Stimulated activated CD8-positive, alpha-beta memory T cell treated with anti-CD3 and anti-CD28 coated beads, Interleukin-12 subunit alpha, Interleukin-12 subunit beta, amount 100 ng/mL, for 24 hours (primary cell): ENCODE data around the gene NSG1.
"Not testable (repeated sequence)": the region's sequence is repeated elsewhere in the genome, so short reads cannot be mapped to it uniquely, and the experiment has no call there.

Experiments used
- DNase-seq: peaks from one replicate; pipeline ENCODE4 v3.0.0-alpha.2; 2020; ENCODE audit errors: extremely low read depth

Gene NSG1

DNA sequence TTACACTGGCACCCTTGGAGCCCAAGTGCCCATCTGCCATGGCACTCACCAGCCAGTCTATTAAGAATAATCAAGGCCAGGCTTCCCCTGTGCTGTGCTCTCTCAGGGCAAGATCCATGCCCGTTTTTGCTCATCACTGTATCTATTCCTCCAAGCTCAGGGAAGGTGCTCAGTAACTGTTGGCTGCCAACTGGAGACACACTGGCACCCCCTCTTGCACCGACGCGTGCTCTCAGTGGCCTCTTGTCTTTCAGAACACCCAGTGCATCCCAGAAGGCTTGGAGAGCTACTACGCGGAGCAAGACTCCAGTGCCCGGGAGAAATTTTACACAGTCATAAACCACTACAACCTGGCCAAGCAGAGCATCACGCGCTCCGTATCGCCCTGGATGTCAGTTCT lies 30.1 kb downstream of the NSG1 start:
- no peak for DNase-seq

GRCh38 chr4:4417886-4418285 lies 31.0 kb downstream of the NSG1 start:
- DNase-seq: no peak

DNA sequence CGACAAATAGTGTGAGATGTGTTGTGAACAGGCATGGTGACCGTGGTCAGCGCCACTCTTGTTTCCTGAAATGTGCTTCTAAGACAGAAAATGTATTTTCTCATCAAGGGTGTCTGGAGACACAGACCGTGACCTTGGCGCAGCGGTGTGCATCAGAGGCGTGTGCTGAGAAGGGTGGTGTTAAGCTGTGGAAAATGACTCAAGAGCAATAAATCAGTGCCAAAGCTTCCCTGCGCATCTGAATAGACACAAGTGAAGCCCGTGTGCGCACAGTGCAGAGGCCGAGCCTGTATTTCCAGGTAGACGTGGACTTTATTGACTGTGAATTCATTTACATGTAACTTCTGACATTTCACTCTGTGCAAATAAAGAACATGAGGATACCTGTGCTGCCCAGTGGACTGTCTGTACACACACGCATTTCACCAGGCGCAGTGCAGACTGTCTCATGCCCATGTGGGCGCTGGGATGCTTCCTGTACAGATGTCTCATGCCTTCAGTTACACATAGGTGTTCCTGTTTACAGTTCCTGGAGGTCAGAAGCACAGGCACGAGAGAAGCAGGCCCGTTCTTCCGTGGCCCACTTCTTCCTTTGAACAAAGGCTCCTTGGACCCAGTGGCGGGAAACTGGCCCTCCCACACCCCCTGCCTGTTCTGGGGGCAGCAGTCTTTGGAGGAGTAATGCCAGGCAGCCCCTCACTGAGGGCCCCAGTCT lies 31.9 kb downstream of the NSG1 start:
- DNase-seq: no peak

DNA sequence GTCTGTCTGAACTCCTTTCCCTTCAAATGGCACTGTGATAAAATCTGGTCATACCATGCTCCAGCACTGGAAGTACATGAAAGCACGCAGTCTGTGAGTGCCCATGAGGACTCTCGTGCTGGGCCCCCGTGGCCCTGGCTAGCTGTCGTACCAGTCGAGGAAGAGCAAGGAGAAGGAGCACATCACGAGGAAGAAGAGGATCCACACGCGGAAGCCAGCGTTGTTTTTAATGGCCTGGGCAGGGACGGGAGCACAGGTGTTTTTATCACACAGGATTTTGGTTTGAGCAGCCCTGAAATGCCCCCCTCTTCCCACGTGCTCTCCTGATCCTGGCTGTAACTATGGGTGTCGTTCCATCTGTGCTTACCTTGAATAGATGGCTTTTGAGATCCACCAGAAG lies 33.0 kb downstream of the NSG1 start:
- no peak for DNase-seq

GRCh38 chr4:4420421-4420820 lies 33.5 kb downstream of the NSG1 start:
- no peak for DNase-seq

GRCh38 chr4:4421356-4421755 lies 34.5 kb downstream of the NSG1 start:
- no peak for DNase-seq

DNA sequence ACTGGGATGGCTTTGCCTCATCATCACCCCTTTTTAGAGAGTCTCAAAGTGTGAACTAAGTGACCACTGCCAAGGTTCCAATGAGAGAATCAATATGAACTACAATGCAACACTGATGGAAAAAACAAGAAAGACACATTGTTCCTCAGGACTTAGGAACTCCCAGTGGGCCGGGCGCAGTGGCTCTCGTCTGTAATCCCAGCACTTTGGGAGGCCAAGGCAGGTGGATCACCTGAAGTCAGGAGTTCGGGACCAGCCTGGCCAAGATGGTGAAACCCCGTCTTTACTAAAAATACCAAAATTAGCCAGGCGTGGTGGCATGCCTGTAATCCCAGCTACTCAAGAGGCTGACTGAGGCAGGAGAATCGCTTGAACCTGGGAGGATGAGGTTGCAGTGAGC lies 35.2 kb downstream of the NSG1 start:
- DNase-seq: not testable (repeated sequence)

GRCh38 chr4:4422856-4423499 lies 36.1 kb downstream of the NSG1 start:
- DNase-seq: no peak

- DNase-seq: no peak
Measured at GRCh38 chr4:4423706-4424498, 37.0 kb downstream of the NSG1 start.

DNA sequence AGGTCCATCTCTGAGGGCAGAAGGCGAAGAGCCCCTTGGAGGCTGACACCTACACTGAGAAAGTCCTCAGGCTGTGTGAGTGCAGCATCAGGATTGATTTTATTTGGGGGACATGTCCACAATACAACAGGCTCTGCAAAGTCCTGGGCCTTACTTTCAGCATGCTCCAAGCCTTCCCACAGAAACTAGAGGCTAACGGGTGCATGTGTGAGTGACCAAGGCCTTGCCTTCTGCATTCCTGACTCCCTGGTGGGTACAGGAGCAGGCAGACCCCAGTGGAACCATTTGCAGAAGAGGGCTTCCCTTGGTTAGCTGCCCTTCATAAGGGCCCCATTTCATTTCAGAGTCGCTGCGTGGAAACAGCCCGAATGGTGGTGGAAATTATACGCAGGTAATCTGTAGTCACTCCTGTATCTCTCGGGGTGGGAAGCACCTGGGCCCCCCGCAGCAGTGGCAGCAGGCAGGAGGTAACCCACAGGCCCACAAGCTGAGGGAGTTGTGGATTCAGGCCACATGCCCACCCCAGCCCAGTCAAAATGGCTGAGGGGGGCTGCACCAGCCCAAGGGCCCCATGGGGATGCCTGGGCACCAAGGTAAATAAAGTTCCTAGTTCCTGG lies 37.7 kb downstream of the NSG1 start:
- no peak for DNase-seq

- DNase-seq: no peak
Measured at GRCh38 chr4:4425119-4425690, 38.3 kb downstream of the NSG1 start.

GRCh38 chr4:4425696-4426095 lies 38.8 kb downstream of the NSG1 start:
- DNase-seq: no peak

GRCh38 chr4:4426511-4427120 lies 39.7 kb downstream of the NSG1 start:
- DNase-seq: no peak

- DNase-seq: no peak
Measured at GRCh38 chr4:4427121-4427870, 40.4 kb downstream of the NSG1 start.

- no peak for DNase-seq
Measured at GRCh38 chr4:4427886-4428285, 41.0 kb downstream of the NSG1 start.

DNA sequence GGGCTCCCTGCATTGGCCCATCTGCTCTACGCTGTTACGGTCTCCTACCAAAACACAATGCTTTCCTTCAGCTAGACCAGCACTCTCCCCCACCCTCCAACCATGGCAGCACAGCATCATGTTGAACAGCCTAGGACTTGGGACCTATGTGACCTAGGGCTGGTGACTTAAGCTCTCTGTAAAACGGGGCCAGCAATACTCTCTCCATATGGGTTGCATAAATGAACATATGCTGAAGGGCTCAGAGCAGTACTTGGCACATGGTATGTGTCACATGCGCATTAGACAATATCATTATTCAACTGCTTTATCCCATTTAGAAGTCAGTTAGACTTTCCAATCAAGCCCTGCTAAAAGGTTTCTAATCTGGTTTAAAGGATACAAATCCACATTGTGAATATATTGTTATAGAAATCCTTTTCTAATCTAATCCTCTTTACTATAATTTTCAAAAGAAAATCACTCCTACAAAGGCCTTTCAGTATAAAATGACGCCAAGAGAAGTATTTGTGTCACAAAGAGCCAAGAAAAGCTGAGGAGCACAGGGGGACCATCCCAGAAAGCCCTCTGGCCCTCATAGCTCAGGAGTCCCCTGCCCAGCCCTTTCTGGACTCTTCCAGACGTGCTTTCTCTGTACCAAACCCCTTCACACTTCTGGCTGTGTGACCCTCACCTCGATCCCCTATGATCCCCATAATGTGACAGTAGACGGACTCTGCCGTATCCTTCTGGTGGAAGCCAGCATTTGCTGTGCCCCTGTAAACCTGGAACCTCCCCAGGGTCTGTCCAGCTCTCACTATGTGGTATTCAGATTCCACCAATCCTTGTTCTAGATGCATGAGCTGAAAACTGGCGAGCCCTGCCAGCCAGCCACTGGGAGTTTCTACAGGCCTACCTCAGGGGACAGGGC lies 42.3 kb downstream of the NSG1 start:
- DNase-seq: no peak

DNA sequence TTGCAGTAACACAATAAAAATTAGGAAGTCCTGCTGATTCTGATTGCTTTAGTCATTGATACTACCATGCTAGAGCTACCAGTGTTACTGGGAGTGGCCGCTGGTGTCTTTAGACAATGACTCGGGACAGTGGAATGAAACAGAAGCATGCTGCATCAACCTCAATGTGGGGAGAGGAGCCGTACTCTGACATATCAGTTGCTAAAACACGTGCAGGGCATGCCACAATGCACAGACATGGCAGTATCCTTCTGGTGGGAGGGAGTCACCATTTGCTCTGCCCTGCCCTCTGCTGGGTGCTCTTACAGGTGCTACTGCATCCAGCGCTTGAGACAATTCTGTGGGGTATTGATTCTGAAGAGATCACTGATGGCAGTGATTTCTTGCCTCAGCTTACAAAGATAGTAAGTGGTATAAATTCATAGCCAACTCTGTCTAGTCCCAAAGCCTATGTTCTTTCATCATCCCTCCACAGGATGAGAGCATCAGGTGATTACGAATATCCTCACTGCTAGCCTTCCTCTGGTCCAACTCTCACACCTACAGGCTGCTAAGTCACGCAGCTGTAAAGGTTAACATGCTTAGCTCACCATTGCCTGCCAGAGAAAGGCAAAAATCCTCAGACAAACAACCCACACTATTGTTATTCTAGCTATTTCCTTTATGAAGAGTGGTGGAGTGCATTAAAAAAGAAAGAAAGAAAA lies 43.7 kb downstream of the NSG1 start:
- DNase-seq: no peak

DNA sequence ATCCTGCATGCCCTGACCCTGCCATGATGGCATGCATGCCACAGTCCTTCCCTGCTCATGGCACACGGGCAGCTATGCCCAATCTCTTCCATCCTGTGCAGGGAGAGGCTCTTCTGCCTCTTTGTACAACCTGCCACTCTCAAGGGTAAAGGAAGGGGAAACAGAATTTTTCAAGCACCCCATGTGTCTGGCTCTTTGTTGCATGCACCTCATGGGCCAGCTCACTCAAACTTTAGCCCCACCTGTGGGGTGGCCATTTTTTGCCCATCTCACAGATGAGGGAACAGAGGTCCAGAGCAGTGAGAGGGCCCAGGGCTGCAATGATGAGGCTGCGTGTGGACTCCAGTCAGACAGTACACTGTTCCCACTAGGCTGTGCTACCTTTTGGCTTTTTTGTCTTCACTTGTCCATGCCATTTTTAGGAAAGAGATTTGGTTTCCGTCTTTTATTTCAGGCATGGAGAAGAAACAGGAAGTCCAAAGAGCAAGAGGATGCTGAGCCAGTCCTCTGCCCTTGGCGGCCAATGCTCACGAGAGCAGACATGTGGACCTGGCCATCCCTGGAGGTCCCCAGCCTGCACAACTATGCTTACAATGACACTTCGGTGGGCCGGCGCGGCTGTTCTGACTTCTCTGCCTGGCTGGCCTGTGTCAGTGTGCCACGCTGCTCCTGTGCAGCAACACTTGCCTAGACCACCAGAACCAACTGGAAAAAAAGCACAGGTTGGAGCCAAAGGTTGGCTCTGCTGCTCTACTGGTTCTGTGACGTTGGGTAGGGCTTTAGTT lies 45.6 kb downstream of the NSG1 start:
- DNase-seq: no peak
